GM18519 (cell line): Measurements from ENCODE around the gene RNU4-1.
"Not testable (repeated sequence)": the region's sequence is repeated elsewhere in the genome, so short reads cannot be mapped to it uniquely, and the experiment has no call there.

Experiments used
- ATAC-seq: cut with Tn5 transposase; IDR thresholded peaks from one replicate; pipeline ENCODE4 v1.9.1; 2021; ENCODE audit warnings: mild to moderate bottlenecking, moderate library complexity; ENCODE audit not compliant: unreplicated experiment, low FRiP score

Gene RNU4-1

GRCh38 chr12:120259418-120260202 is 33.4 kb downstream of the RNU4-1 start:
- no peak for ATAC-seq

- ATAC-seq: no peak
These were observed 34.6 kb downstream of the RNU4-1 start for GRCh38 chr12:120258323-120258896.

- ATAC-seq: no peak
These were observed 35.8 kb downstream of the RNU4-1 start for GRCh38 chr12:120257041-120257821.

- no peak for ATAC-seq
These were observed 38.2 kb downstream of the RNU4-1 start for GRCh38 chr12:120254809-120255208.

- ATAC-seq: not testable (repeated sequence)
These were observed 39.7 kb downstream of the RNU4-1 start for GRCh38 chr12:120253313-120253712.

- ATAC-seq: no peak
These were observed 40.7 kb downstream of the RNU4-1 start for GRCh38 chr12:120252071-120252906.

- not testable (repeated sequence) for ATAC-seq
These were observed 41.5 kb downstream of the RNU4-1 start for GRCh38 chr12:120251364-120252070.

- no peak for ATAC-seq
These were observed 42.9 kb downstream of the RNU4-1 start for GRCh38 chr12:120249875-120250795.

GRCh38 chr12:120249266-120249874 is 43.7 kb downstream of the RNU4-1 start:
- ATAC-seq: no peak

- ATAC-seq: no peak
These were observed 45.4 kb downstream of the RNU4-1 start for GRCh38 chr12:120247621-120248030.

GRCh38 chr12:120247183-120247582 is 45.9 kb downstream of the RNU4-1 start:
- no peak for ATAC-seq

- not testable (repeated sequence) for ATAC-seq
These were observed 46.3 kb downstream of the RNU4-1 start for GRCh38 chr12:120246705-120247104.
